HG03108 (cell line): ENCODE measurements around the gene RSL24D1.

Experiments
- ATAC-seq: cut with Tn5 transposase; IDR thresholded peaks from one replicate; pipeline ENCODE4 v1.9.1; 2021; ENCODE audit warnings: moderate library complexity; ENCODE audit not compliant: unreplicated experiment

RSL24D1 gene

GRCh38 chr15:55196458-55197361 lies at the start of gene RSL24D1:
Gene RSL24D1, minus strand, starts transcription at chr15:55196941. Its CDS starts 51 bp downstream, at chr15:55196890.
- ATAC-seq: peak; percentile 95

DNA sequence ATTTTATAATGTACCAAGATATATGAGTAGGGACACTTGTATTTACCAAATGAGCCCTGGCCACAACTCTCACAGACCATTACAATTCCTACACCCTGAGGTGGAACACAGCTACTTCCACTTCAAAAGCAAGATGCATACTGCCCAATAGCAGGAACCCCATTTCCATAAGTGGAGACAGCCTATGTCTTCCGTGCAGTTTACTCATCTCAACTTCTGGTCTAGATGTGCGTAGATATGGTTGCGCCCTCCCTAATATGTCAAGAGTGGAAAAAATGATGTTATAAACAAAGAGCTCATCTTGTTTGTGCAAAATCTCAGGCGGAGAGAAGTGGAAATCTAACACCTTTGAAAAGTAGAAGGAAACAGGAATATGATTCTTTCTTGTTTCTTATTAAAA lies 48.3 kb upstream of the RSL24D1 start:
- ATAC-seq: no peak

GRCh38 chr15:55241891-55242290 lies 45.1 kb upstream of the RSL24D1 start:
- ATAC-seq: no peak

DNA sequence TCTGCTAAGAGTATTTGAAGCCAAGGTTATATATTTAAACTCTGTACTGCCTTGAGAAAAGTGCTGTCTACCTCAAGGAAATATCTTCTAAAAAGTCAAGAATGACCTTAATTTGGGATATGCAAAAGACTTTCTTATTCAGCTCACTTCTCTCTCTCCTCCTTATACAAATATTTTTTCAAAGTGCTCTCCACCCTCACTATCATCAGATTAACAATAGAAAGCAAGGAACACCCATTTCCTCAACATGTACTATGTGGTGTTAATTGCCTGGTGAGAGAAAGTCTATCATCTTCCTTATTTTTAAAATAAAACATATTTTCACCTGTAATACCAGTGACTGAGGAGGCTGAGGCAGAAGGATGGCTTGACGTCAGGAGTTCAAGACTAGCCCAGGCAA lies 44.4 kb upstream of the RSL24D1 start:
- no peak for ATAC-seq

GRCh38 chr15:55240125-55240760 lies 43.5 kb upstream of the RSL24D1 start:
- ATAC-seq: no peak

DNA sequence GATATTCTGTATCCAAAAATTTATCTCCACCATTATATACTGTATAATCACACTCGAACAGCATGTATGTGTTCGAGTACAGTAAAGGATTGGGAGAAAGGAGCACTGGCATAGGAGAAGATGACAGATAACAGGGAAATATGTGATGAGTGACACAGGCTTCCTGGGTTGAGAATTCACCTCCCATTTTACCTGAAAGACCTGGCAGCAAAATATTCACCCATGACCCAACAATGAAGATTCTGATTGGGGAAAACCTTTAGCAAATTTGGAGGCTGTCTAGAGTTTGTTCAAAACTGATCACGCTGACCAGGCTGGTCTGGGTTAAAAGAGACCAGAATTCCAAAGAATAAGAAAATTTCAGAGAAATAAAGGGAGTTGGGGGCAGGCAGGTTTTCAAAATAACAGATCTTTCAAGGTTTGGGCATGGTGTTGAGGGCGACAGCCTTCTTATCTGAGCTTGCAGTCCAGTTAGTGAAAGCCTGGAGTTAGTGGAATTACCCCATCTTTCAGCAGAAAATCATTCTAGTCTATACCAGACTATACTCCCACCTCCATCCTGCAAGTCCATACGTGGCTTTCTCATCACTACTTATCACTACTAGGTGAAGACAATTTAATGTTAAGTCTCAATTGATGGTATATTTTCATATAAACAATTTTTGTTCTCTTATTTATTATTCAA lies 42.8 kb upstream of the RSL24D1 start:
- no peak for ATAC-seq

DNA sequence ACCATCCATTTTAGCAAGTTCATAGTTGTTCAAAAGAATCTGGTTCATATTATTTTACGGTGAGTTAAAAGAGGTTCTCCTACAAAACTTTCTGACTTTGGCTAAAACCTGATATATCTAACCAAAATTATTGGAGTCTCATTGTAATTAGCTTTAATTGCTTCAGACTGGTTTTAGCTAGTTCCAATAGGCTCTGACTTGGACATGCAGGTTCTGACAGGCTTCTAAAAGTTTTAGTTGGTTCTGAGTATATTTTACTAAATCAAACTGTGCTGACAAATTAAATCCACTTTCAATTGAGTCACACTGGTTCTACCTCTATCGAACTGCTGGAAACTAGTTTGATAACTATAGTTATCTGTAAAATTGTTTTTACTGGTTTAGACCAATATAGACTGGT lies 42.1 kb upstream of the RSL24D1 start:
- no peak for ATAC-seq

- ATAC-seq: no peak
Measured at GRCh38 chr15:55237219-55238130, 40.7 kb upstream of the RSL24D1 start.

GRCh38 chr15:55235546-55236036 lies 38.9 kb upstream of the RSL24D1 start:
- no peak for ATAC-seq

GRCh38 chr15:55234800-55235104 lies 38.0 kb upstream of the RSL24D1 start:
- no peak for ATAC-seq

- ATAC-seq: no peak
Measured at GRCh38 chr15:55234104-55234799, 37.5 kb upstream of the RSL24D1 start.

DNA sequence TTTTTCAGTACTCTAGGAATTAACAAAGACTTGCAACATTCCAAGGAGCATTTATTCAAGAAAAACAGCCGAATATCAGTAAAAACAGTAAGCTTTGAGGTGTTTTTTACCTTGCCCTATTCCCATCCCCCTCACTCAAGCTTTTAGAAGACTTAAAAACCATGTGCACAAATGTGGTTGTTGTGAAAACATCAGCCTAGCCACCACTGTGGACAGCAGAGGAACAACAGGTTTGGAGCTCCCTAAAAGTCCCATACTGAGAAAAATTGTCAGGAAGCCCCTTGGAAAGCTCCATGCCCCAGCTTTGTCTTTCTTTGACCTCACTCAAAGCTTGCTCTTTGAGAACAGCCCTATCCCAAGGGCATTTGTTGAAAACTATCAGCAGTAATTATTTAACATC lies 34.7 kb upstream of the RSL24D1 start:
- no peak for ATAC-seq

- ATAC-seq: no peak
Measured at GRCh38 chr15:55230953-55231352, 34.2 kb upstream of the RSL24D1 start.

- ATAC-seq: no peak
Measured at GRCh38 chr15:55230051-55230670, 33.4 kb upstream of the RSL24D1 start.

DNA sequence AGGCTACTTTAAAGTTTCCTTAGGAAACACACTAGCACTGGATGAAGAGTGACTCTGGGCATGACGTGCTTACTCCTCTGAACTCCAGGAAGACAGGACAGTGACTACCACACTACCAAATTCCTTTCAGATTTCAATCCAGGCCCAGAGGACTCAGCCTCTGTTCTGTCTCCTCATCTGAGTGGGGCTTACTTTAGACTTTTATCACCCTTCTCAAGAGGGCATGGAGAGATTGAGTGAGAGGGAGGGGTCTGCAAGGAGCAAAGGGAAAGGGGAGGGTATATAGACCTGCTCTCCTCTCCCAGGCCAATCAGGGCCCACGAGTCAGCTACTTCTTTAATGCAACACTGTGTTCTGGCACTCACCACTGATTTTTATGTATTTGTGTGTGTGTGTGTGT lies 29.4 kb upstream of the RSL24D1 start:
- no peak for ATAC-seq

DNA sequence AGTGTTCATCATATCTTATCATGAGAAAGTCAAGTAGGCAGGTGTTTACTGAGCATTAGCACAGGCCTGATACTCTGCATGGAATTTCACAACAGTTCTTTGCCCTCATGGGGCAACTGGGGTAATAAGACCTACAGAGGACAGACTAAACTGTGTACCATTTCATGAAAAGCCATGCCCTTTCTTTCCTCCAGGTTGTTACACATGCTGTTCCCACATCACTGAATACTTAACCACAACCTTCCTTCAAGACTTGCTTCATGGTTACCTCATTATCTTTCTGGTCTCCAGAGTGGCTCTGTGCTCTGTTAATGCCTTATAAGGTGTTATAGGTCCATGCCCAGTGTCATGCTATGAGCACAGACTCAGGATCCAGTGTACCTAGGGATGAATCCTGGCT lies 28.2 kb upstream of the RSL24D1 start:
- no peak for ATAC-seq

GRCh38 chr15:55222588-55222987 lies 25.8 kb upstream of the RSL24D1 start:
- ATAC-seq: peak; percentile 71

DNA sequence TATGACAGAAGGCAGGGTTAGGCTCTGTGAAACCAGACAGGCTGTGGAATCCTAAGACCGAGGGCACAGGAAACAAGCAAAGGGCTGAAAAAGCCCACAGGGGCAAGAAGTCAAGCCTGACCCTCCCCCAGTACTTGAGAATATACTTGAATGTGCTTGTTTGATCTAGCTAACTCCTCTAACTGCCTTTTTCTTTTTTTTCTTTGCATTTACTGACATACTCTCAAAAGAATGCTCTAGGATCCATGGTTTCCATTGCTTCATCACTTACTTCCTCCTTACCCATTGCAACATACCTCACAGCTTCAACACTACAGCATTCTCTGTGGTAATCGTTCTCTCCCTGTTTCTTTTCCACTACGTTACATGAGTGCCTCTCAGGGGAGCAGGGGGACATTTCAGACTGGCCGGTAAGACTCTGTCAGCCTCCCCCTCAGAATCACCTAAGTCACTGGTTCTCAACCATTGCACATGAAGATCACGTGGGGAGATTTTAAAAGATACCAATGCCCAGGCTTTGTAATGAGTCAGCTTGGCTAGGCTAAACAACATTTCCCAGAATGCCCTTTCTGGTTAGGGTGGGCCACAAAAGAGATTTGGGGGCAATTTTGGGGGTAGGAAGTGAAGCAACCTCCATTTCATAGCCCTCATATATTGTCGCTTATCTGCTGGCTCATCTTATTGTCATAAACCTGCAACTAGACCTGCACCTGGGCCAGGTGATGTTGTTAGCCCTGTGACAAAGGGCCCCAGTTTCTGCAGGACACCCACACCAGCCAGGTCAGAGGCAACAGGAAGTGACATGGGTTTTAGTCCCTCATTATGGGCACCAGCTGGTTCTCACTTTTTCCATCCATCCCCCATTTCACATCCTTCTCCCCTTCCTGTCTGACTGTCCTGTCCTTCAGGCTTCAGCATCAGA lies 24.6 kb upstream of the RSL24D1 start:
- ATAC-seq: peak; percentile 36

DNA sequence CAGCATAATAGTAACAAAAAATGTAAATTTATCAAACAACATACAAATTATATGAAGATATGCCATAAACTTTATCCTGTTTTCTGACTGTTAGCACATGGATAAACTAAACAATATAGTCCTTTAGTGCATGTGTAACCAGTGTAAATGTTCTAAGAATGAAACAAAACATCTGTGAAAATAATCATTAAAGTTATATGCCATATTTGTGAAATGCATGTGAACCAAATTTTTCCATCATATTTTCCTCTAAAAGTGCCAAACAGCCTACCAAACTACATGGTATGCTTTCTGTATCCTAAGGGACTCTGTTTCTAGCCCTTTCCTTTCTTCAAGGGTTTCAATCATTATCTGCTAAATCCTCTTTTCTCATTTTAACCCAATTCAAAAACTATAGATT lies 23.9 kb upstream of the RSL24D1 start:
- no peak for ATAC-seq
